ENCODE results near the gene TNFRSF14.

Gene TNFRSF14

DNA sequence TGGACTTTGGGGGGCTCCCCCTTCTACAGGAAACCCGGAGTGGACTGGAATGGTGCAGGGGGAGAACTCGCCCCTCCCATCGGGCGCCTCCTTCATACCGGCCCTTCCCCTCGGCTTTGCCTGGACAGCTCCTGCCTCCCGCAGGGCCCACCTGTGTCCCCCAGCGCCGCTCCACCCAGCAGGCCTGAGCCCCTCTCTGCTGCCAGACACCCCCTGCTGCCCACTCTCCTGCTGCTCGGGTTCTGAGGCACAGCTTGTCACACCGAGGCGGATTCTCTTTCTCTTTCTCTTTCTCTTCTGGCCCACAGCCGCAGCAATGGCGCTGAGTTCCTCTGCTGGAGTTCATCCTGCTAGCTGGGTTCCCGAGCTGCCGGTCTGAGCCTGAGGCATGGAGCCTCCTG is at the start of gene TNFRSF14:
TSS of gene TNFRSF14 (plus strand) at position 95 of the 401 bp plus-strand sequence. CDS start at position 389, 294 bp downstream.
- DNase-seq (ENCODE audit: low read depth in 2 of 2) = peak; percentile 57 to 64

GRCh38 chr1:2506901-2507565 is 49.1 kb upstream of the TNFRSF14 start:
- DNase-seq (ENCODE audit: low read depth in 2 of 2) = no peak

DNA sequence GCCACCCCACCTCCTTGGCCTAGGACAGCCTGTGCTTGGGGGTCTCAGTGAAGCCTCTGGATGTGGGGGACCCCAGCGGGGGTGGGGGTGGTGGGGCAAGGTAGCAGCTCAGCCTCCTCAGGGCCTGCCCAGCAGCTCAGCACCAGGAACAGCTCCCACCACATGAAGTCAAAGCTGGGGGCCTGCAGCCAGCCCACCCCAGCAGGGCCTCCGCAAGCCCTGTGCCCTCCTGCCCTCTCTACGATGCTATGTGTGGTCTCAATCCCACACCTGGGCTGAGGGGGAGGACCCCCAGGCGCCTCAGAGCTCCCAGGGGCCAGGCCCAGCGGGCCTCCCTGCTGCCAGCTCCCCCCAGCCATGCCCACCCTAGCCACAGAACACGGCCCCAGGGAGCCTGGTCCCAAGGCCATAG is 48.4 kb upstream of the TNFRSF14 start:
- no peak for DNase-seq (ENCODE audit: low read depth in 2 of 2)

- DNase-seq (ENCODE audit: low read depth in 2 of 2) = no peak
Measured at GRCh38 chr1:2508180-2508579, 48.0 kb upstream of the TNFRSF14 start.

- no peak for DNase-seq (ENCODE audit: low read depth in 2 of 2)
Measured at GRCh38 chr1:2508751-2509150, 47.4 kb upstream of the TNFRSF14 start.

DNA sequence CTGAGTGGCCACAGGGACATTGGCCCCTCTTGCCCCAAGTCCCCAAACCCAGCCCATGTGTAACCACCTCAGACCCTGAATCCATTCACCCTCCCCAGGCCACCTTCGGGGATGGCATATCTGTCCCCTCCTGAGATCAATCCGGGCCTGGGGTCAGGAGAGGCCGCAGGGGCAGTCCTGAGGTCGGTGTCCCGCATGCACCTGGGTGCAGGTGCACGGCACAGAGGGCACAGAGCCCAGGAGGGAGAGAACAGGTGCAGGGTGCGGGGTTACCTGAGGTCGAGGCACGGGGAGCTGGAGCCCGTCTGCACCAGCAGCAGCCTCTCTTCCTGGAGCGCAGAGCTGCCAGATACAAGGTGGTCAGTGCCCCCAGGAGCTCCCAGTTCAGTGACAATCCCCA is 46.6 kb upstream of the TNFRSF14 start:
- DNase-seq (ENCODE audit: low read depth in 2 of 2) = no peak

GRCh38 chr1:2510366-2511155 is 45.6 kb upstream of the TNFRSF14 start:
- DNase-seq (ENCODE audit: low read depth in 2 of 2) = no peak

DNA sequence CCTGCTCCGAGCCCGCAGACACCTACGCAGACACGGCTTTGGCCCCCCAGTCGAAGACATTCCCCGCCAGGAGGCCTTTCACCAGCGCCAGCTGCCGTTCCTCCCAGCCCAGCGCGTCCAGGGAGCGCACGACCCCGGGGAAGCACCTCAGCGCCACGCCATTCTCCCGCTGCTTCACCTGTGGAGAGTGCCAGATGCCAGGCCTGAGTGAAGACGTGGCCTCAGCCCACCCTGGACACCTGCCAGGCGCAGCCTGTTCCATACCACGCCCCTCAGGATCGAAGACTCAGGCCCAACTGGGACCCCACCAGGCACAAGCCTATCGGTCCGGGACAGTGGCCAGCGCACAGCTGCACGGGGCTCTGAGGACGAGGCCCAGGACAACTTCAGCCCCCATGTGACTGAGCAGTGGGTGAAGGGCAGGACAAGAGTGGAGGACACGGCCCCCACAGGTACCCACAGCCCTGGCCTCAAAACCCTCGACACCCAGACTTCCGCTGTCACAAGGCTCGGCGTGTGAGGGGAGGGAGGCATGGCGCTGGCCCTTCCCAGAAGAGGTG is 43.2 kb upstream of the TNFRSF14 start:
- no peak for DNase-seq (ENCODE audit: low read depth in 2 of 2)

DNA sequence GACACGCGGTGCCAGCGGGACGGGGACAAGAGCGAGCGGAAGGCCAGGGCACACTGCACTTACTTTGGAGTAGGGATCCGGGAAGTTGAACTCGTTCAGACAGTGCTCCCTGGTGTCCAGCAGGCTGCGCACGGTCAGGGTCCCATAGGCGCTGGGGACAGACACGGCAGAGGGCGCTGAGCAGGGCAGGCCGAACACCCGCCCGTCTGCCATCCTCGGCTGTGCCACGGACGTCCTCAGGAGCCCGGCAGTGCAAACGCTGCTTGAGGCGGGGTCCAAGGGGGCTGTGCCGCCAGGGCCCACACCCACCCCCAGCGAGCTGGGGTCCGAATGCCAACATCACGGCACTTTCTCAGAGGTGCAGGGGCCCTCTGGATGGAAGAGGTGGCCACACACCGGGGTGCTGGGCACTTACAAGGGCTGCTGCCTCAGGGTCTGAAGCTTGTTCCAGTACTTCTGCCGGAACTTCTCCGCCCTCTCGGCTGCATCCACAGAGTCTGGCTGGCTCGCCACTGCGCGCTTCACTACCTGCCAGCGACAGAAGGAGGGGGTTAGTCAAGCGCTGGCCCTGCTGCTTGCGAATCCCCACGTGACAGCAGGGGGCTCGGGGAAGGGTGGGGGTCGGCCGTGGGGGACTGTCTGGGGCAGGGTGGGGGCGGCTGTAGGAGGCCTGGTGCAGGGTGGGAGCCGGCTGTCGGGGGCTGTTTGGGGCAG is 42.1 kb upstream of the TNFRSF14 start:
- DNase-seq (ENCODE audit: low read depth in 2 of 2) = no peak

DNA sequence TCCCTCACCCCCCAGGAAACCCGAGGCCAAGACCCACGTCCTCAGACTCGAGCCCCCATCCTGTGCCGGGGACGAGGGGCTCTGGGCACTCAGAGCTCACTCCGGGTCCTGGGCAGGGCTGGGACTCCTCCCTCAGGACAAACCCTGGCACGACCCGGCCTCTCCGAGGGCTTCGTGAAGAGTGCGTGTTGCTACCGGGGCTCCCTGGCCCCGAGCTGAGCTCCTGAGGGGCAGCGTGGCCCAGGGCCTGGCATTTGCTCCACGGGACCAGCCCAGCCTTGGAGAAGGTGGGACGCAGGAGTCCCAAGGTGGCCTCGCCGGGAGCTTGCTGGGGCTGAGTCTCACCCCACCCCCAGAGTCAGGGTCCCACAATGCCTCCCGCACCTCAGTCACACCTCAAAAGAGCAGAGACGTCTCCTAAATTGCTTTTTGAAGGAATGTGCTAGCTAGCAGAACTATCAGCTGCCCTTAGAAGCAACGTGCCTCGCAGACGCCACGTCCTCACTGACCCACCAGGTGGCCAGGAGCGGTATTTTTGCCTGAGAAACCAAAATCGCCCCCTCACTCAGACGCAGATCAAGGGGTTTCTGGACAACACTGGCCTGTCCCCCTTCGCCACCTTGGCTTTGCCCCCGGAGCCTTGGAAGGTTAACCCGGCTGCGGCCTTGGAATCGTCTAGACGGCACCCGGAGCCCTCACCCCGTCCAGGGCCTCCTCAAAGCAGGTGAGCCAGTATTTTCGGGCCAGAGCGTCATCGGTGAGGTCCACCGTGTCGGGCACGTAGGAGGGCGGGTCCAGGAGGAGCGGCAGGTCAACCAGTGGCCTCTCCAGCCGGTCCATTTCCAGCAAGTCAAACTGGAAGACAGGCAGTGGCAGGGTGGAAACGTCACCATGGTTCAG is 41.1 kb upstream of the TNFRSF14 start:
- no peak for DNase-seq (ENCODE audit: low read depth in 2 of 2)

- DNase-seq (ENCODE audit: low read depth in 2 of 2) = no peak
Measured at GRCh38 chr1:2515763-2516080, 40.4 kb upstream of the TNFRSF14 start.

DNA sequence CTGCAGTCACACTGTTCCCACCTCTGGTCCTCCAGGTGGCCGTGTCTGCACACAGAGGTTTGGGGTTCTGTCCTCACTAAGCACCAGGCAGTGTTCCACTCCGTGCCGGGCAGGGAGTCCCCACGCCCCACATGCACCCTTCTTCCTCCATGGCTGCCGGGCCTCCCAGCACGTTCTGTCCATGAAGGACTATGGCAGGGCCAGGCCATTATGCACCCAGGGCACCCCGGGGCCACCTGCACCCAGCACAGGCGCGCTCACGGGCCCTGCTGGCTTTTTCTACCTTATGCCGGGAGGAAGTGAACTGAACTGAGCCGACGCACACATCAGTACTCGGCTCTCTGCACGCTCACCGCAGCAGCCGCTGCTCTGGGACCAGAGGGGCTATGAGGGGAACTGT is 40.0 kb upstream of the TNFRSF14 start:
- no peak for DNase-seq (ENCODE audit: low read depth in 2 of 2)

- no peak for DNase-seq (ENCODE audit: low read depth in 2 of 2)
Measured at GRCh38 chr1:2516946-2517345, 39.2 kb upstream of the TNFRSF14 start.

GRCh38 chr1:2517966-2518365 is 38.2 kb upstream of the TNFRSF14 start:
- no peak for DNase-seq (ENCODE audit: low read depth in 2 of 2)

DNA sequence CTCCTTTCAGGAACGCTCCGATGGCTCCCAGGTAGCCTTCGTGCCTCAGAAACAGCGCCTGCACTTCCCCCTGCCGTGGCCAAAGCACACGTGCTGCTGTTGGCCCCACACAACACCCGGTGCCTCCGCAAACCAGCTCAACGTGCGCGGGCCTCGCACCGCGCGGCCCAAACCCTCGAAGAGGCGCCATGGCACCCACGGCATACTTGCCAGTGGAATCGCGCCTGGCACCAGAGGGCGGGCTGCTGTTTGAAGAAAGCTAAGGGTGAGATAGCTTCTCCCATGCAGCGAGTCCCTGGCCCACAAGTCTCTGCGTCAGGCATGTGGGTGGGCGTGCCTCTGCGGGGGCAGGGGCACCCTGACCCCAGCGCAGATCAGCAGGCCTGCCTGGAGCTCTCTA is 37.6 kb upstream of the TNFRSF14 start:
- no peak for DNase-seq (ENCODE audit: low read depth in 2 of 2)

DNA sequence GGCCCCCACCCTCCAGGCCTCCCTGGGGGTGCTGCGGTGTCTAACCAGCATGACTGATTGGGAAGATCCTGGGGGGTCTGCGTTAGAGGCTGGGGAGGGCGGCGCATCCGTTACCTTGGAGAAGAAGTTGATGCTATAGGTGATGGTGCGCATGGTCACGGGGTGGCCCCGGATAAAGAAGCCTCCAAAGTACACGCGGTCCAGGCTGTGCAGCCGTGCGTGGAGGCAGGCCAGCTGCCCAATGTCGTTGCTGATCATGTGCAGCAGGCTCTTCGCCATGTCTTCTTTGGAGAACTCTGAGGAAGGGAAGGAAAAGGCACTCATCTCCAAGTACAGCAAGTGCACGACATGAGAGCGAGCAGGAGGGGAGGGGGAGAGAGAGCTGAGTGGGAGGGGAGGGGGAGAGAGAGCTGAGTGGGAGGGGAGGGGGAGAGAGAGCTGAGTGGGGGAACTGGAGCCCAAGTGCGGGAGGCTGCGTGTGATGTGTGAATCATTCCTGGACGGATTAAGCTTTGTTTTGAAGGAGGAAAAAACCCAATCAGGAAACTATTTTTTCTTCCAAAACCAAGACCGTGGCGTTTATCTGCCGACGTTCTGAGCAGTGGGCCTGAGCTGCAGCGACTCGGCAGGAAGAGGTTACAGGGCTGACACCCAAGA is 37.0 kb upstream of the TNFRSF14 start:
- no peak for DNase-seq (ENCODE audit: low read depth in 2 of 2)

GRCh38 chr1:2519729-2520128 is 36.4 kb upstream of the TNFRSF14 start:
- DNase-seq (ENCODE audit: low read depth in 2 of 2) = no peak

DNA sequence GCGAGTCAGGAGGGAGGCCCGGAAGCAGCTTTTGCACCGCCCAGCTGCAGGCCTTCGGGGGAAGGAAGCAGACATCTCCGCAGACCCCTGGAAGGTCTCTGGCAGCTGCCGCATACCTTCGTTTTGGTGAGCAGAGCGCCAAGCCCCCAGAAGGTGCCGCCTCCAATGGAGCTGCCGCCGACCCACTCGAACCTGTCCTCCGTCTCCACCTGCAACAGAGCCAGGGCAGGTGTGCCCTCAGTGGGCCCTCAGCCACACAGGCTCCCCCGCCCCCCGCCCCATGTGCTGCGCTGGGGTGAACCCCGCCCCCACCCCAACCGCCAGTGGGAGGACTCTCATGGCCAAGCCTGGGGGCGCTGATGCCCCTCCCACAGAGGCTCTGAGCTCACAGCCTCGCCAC is 36.0 kb upstream of the TNFRSF14 start:
- no peak for DNase-seq (ENCODE audit: low read depth in 2 of 2)

DNA sequence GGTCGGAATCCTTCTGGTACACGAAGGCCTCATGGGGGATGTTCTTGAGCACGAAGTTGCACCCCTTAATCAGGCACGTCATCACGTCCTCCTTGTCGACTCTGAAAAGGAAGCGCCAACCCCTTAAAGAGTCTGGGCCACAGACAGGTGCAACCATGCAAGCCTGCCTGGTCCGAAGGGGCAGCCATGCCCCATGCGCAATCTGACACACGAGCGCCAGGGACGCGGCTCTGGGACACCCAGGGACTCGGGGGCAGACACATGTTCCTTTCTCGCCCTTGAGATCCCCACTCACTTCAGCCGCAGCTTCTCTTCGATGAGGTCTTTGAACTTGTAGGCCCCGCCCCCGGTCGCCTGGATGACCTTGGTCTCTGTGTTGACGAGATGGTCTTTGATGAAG is 35.4 kb upstream of the TNFRSF14 start:
- DNase-seq (ENCODE audit: low read depth in 2 of 2) = no peak

- no peak for DNase-seq (ENCODE audit: low read depth in 2 of 2)
Measured at GRCh38 chr1:2522230-2522629, 33.9 kb upstream of the TNFRSF14 start.
